ENCODE measurements around the gene NRN1L.
A peak's percentile ranks its signal among the peaks of the same experiment; 100 is the strongest.

Gene NRN1L

GRCh38 chr16:67922221-67922620, 37.5 kb downstream of the NRN1L start:
- no peak for DNase-seq

GRCh38 chr16:67922740-67923139, 38.1 kb downstream of the NRN1L start:
- DNase-seq, result no peak

- DNase-seq, result no peak
Measured at GRCh38 chr16:67923414-67924116, 38.9 kb downstream of the NRN1L start.

GRCh38 chr16:67924140-67924906, 39.6 kb downstream of the NRN1L start:
- no peak for DNase-seq

- DNase-seq, result no peak
Measured at GRCh38 chr16:67926181-67926750, 41.6 kb downstream of the NRN1L start.

GRCh38 chr16:67927131-67927941, 42.7 kb downstream of the NRN1L start:
- DNase-seq, result no peak

- DNase-seq, result no peak
Measured at GRCh38 chr16:67928147-67928546, 43.5 kb downstream of the NRN1L start.

- peak; percentile 33 for DNase-seq
Measured at GRCh38 chr16:67928561-67929364, 44.1 kb downstream of the NRN1L start.

- no peak for DNase-seq
Measured at GRCh38 chr16:67930191-67930590, 45.5 kb downstream of the NRN1L start.

GRCh38 chr16:67930678-67931211, 46.1 kb downstream of the NRN1L start:
- DNase-seq, result no peak

GRCh38 chr16:67931712-67932461, 47.2 kb downstream of the NRN1L start, which contains the start of gene CTRL:
Gene CTRL (minus strand): TSS chr16:67931862. CDS start chr16:67931852, 10 bp downstream.
- no peak for DNase-seq

- no peak for DNase-seq
Measured at GRCh38 chr16:67932462-67932840, 47.8 kb downstream of the NRN1L start.

- no peak for DNase-seq
Measured at GRCh38 chr16:67933805-67934204, 49.1 kb downstream of the NRN1L start.

- no peak for DNase-seq
Measured at GRCh38 chr16:67934306-67935100, 49.8 kb downstream of the NRN1L start.

GRCh38 chr16:67935101-67935401, 50.4 kb downstream of the NRN1L start:
- no peak for DNase-seq

GRCh38 chr16:67935402-67936123, 50.9 kb downstream of the NRN1L start:
- peak; percentile 91 for DNase-seq

Measured in inflammatory macrophage treated with lipopolysaccharide for 4 hours (primary cell).